ENCODE data around the gene GGT1. TPM values are rescaled to one million over a fixed set of nuclear protein-coding genes. Genes with fewer than 3 reads are reported as not detected.
"Not testable (repeated sequence)": the region's sequence is repeated elsewhere in the genome, so short reads cannot be mapped to it uniquely, and the experiment has no call there.

Gene GGT1
- polyA plus RNA-seq, 1 of the 3 experiments (the other 2 are of a cell fraction) = 1.6 TPM

- H3F3A ChIP-seq (replicated peaks; ENCODE audit: insufficient read depth); H3K4me2 ChIP-seq; H3K27me3 ChIP-seq (ENCODE audit: insufficient read depth); CTCF ChIA-PET; H3K9me3 ChIP-seq; H3K4me1 ChIP-seq (ENCODE audit: control insufficient read depth in 1 of 2, insufficient read depth in 2 of 2, low read depth in 1 of 2, low read length in 1 of 2); H3K79me2 ChIP-seq (ENCODE audit: insufficient read depth); DNase-seq; H3K4me3 ChIP-seq (ENCODE audit: low read depth in 2 of 2, low read length in 1 of 2); H3K9ac ChIP-seq; H3K27ac ChIP-seq (ENCODE audit: low read depth in 2 of 2, low read length in 1 of 2); POLR2A ChIA-PET; H4K20me1 ChIP-seq (ENCODE audit: insufficient read depth); H3K36me3 ChIP-seq (replicated peaks in 1 of 2; ENCODE audit: control insufficient read depth in 1 of 2, insufficient read depth in 2 of 2, low read length in 1 of 2); H3K9me2 ChIP-seq; H2AFZ ChIP-seq (ENCODE audit: low read depth): not testable (repeated sequence)
- 0% methylated on average over 1 of the region's 4 CpGs for WGBS (ENCODE audit: low lambda C conversion rate)
Observed at GRCh38 chr22:24649371-24649770, 46.4 kb downstream of the GGT1 start.

- H3K9me2 ChIP-seq; H3K27me3 ChIP-seq (ENCODE audit: insufficient read depth); H3K27ac ChIP-seq (ENCODE audit: low read depth in 2 of 2, low read length in 1 of 2); H3K4me2 ChIP-seq; H3F3A ChIP-seq (replicated peaks; ENCODE audit: insufficient read depth); H3K4me1 ChIP-seq (ENCODE audit: control insufficient read depth in 1 of 2, insufficient read depth in 2 of 2, low read depth in 1 of 2, low read length in 1 of 2); H4K20me1 ChIP-seq (ENCODE audit: insufficient read depth); POLR2A ChIA-PET; H3K36me3 ChIP-seq (replicated peaks in 1 of 2; ENCODE audit: control insufficient read depth in 1 of 2, insufficient read depth in 2 of 2, low read length in 1 of 2); H3K9ac ChIP-seq; CTCF ChIA-PET; DNase-seq; H2AFZ ChIP-seq (ENCODE audit: low read depth); H3K79me2 ChIP-seq (ENCODE audit: insufficient read depth); H3K9me3 ChIP-seq; H3K4me3 ChIP-seq (ENCODE audit: low read depth in 2 of 2, low read length in 1 of 2): not testable (repeated sequence)
- TF ChIP-seq CTCF (IDR thresholded peaks at IDR 0.05) = peak; percentile 39
- no CpG with 5 or more reads among the region's 10 CpGs for WGBS (ENCODE audit: low lambda C conversion rate)
Observed at GRCh38 chr22:24650884-24651283, 47.9 kb downstream of the GGT1 start.

- H3K27me3 ChIP-seq (ENCODE audit: insufficient read depth); H3K36me3 ChIP-seq (replicated peaks in 1 of 2; ENCODE audit: control insufficient read depth in 1 of 2, insufficient read depth in 2 of 2, low read length in 1 of 2); H2AFZ ChIP-seq (ENCODE audit: low read depth); H3K4me1 ChIP-seq (ENCODE audit: control insufficient read depth in 1 of 2, insufficient read depth in 2 of 2, low read depth in 1 of 2, low read length in 1 of 2); H3K9me2 ChIP-seq; POLR2A ChIA-PET; DNase-seq; H3K9me3 ChIP-seq; CTCF ChIA-PET; H4K20me1 ChIP-seq (ENCODE audit: insufficient read depth); H3K4me2 ChIP-seq; H3K27ac ChIP-seq (ENCODE audit: low read depth in 2 of 2, low read length in 1 of 2); H3K9ac ChIP-seq; H3F3A ChIP-seq (replicated peaks; ENCODE audit: insufficient read depth); H3K4me3 ChIP-seq (ENCODE audit: low read depth in 2 of 2, low read length in 1 of 2); H3K79me2 ChIP-seq (ENCODE audit: insufficient read depth): not testable (repeated sequence)
- 74% methylated on average over 3 of the region's 3 CpGs for WGBS (ENCODE audit: low lambda C conversion rate)
Observed at GRCh38 chr22:24665395-24665794, 62.4 kb downstream of the GGT1 start.

- H3K4me2 ChIP-seq; H3K9ac ChIP-seq; POLR2A ChIA-PET; CTCF ChIA-PET; H3K9me3 ChIP-seq; H3K79me2 ChIP-seq (ENCODE audit: insufficient read depth); H3K36me3 ChIP-seq (replicated peaks in 1 of 2; ENCODE audit: control insufficient read depth in 1 of 2, insufficient read depth in 2 of 2, low read length in 1 of 2); DNase-seq; H2AFZ ChIP-seq (ENCODE audit: low read depth); H3F3A ChIP-seq (replicated peaks; ENCODE audit: insufficient read depth); H3K4me1 ChIP-seq (ENCODE audit: control insufficient read depth in 1 of 2, insufficient read depth in 2 of 2, low read depth in 1 of 2, low read length in 1 of 2); H3K9me2 ChIP-seq; H3K27ac ChIP-seq (ENCODE audit: low read depth in 2 of 2, low read length in 1 of 2); H3K4me3 ChIP-seq (ENCODE audit: low read depth in 2 of 2, low read length in 1 of 2); H4K20me1 ChIP-seq (ENCODE audit: insufficient read depth); H3K27me3 ChIP-seq (ENCODE audit: insufficient read depth): not testable (repeated sequence)
- WGBS (ENCODE audit: low lambda C conversion rate) = 89% methylated on average over 4 of the region's 10 CpGs
Observed at GRCh38 chr22:24667904-24668303, 64.9 kb downstream of the GGT1 start.

GRCh38 chr22:24672532-24672931 lies 69.5 kb downstream of the GGT1 start:
- WGBS (ENCODE audit: low lambda C conversion rate) = 73% methylated on average over 2 of the region's 2 CpGs
- CTCF ChIA-PET; H4K20me1 ChIP-seq (ENCODE audit: insufficient read depth): not testable (repeated sequence)

More at GRCh38 chr22:24672532-24672931, 69.5 kb downstream of the GGT1 start:
- H3K79me2 ChIP-seq (ENCODE audit: insufficient read depth); H3K4me3 ChIP-seq (ENCODE audit: low read depth in 2 of 2, low read length in 1 of 2); H3F3A ChIP-seq (replicated peaks; ENCODE audit: insufficient read depth); H3K9me2 ChIP-seq; H3K27ac ChIP-seq (ENCODE audit: low read depth in 2 of 2, low read length in 1 of 2); DNase-seq; H2AFZ ChIP-seq (ENCODE audit: low read depth); H3K9me3 ChIP-seq; H3K36me3 ChIP-seq (replicated peaks in 1 of 2; ENCODE audit: control insufficient read depth in 1 of 2, insufficient read depth in 2 of 2, low read length in 1 of 2); H3K4me2 ChIP-seq; H3K4me1 ChIP-seq (ENCODE audit: control insufficient read depth in 1 of 2, insufficient read depth in 2 of 2, low read depth in 1 of 2, low read length in 1 of 2); H3K27me3 ChIP-seq (ENCODE audit: insufficient read depth); POLR2A ChIA-PET; H3K9ac ChIP-seq: not testable (repeated sequence)

Measured in SK-N-SH (cell line).